Measurements from ENCODE around the gene SNTA1.
"Not testable (repeated sequence)": the region's sequence is repeated elsewhere in the genome, so short reads cannot be mapped to it uniquely, and the experiment has no call there.

SNTA1 gene

DNA sequence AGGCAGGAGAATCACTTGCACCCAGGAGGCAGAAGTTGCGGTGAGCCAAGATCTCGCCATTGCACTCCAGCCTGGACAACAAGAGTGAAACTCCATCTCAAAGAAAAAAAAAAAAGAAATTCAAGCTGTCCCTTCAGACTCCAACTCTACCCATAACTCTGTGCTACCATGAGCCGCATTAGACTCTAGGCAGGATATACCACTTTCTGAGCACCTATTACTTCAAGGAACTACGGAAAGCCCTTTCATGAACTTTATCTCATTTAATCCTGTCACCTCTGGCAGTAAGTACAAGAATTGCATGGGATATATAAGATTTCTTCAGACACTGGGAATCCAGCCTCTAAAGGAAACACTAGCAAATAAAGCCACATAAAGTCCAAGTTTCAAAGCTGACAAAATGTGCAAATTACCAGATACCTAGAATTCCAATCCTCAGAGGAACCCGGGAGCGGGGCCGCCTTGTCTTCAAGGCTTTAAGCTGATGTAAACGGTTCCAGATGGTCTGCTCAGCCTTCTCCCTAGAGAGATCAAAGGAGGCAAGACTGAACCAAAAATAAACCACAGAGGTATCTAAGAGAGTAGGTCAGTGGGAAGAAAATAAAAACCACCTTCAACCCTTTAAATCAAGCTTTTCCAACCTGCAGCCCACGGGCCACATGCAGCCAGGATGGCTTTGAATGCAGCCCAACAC lies 51.7 kb downstream of the SNTA1 start:
- DNase-seq = peak; percentile 80

- not testable (repeated sequence) for DNase-seq
Measured at GRCh38 chr20:33389326-33389725, 54.2 kb downstream of the SNTA1 start.

DNA sequence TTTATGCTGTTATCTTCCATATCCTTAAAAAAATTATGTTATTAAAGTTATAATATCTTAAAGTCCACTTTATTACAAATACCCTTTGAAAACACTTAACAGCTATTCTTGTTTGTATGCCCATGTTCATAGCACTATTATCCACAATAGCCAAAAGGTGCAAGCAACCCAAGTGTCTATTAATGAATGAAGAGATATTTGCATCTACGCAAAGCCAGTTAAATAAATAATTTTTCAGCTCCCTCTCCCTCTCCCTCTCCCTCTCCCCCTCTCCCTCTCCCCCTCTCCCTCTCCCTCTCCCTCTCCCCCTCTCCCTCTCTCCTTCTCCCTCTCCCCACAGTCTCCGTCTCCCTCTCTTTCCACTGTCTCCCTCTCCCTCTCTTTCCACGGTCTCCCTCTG lies 55.3 kb downstream of the SNTA1 start:
- no peak for DNase-seq

DNA sequence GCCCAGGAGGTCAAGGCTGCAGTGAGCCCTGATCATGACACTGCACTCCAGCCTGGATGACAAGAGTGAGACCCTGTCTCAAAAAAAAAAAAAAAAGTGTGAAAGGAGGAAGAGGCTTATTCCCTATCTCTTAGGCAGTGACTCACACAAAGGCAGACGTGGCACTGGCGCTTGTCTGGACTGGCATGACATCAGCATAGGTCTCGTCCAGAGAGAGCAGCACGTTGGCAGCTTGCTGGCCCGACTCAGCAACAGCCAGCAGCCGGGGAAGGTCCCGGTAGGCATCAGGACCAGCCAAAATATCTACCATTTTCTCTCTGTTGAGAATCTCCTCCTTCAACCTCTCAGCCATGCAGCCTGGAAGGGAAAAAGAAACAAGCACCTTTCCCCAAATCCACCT lies 56.4 kb downstream of the SNTA1 start:
- DNase-seq = peak; percentile 86

DNA sequence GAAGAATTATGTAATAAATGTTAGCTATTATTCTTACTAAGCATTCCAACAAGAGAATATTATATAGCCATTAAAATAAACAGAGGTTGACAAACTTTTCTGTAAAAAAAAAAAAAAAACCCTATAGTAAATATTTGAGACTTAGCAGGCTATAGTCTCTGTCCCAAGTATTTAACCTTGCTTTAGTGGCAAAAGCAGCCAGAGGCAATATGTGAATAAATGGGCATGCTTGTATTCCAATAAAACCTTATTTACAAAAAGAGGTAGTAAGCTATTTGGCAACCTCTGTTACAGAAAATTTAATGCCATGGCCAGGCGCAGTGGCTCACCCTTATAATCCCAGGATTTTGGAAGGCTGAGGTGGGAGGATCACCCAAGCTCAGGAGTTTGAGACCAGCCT lies 56.9 kb downstream of the SNTA1 start:
- DNase-seq = no peak

DNA sequence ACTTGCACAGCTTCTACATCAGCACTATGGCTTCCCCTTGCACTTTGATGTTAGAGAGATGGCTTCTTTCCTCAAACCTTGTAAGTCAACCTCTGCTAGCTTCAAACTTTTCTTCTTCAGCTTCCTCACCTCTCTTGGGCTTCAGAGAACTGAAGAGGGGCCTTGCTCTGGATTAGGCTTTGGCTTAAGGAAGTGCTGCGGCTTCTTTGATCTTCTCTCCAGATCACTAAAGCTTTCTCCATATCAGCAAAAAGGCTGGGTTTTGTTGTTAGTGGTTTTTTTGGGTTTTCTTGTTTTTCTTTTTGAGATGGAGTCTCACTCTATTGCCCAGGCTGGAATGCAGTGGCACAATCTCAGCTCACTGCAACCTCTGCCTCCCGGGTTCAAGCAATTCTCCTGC lies 66.2 kb downstream of the SNTA1 start:
- peak; percentile 2 for DNase-seq

- DNase-seq = peak; percentile 15
Measured at GRCh38 chr20:33373735-33374605, 69.6 kb downstream of the SNTA1 start.

DNA sequence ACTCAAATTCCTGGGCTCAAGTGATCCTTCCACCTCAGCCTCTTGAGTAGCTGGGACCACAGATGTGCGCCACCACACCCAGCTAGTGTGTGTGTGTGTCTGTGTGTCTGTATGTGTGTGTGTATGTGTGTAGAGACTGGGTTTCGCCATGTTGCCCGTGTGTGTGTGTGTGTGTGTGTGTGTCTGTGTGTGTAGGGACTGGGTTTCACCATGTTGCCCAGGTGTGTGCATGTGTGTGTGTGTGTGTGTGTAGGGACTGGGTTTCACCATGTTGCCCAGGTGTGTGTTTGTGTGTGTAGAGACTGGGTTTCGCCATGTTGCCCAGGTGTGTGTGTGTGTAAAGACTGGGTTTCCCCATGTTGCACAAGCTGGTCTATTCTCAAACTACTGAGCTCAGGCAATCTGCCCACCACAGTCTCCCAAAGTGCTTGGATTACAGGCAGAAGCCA lies 70.5 kb downstream of the SNTA1 start:
- DNase-seq = peak; percentile 23

- peak; percentile 32 for DNase-seq
Measured at GRCh38 chr20:33370291-33370690, 73.3 kb downstream of the SNTA1 start.

DNA sequence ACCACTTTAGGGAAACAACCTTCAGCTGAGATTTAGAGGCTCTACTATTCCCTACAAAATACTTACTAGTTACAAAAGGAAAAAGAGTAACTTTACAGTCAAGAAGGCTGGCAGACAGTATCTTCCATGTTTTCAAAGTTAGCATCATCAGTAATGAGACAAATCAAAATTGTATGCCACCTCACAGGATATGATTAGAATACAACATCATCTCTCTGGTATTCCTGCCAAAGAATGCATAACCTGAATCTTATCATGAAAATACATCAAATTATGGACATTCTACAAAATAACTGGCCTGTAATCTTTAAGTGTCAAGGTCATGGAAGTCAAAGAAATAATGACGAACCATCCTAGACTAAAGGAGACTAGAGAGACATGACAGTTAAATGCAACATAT lies 80.7 kb downstream of the SNTA1 start:
- DNase-seq = no peak

DNA sequence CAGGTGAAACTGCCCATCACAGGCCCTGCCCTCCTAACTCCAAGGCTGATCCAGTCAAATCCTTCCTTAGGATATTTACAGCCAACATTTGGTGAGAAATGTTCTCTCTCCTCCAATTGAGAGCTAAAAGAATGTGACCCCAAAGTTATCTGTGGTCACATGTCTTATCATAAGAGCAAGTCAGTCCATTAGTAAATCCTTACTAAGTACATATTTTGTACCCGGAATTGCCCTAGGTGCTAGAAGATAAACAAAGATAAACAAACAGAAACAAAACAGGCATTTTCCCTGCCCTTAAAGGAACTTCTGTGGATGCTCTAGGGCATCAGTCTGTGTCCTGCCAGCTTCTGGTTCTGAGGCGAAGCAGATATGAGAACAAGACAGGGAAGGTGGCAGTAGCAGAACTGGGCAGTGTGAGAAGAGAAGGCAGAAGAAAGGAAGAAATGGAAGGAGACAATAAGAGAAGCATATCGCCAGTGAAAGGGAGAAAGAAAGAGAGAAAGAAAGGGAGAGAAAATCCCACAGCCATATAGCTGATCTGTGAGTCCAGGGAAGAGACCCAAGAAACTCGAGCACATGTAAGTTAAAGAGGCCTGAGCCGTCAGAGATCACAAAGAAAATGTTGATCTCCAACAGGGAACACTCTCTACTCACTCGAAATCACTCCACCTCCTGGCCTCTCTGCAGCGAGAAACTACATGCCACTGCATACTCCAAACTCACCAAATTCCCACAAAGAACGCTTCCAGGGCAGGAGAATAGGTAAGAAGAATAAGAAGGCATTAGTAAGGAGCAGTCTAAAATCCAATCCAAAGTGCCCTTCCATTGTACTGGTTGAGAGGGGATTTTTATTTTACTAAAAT lies 83.9 kb downstream of the SNTA1 start:
- DNase-seq = peak; percentile 23

Data from islet precursor cell (in vitro differentiated cells).